Neutrophil (primary cell): ENCODE measurements around the gene RPS14.

ENCODE experiments used
- H3K27ac ChIP-seq: fragments of 200-600 bp; sonication (generic); 2 replicates; pipeline ENCODE4 v1.5.1; 2016; ENCODE audit warnings: mild to moderate bottlenecking, moderate library complexity
- H3K27me3 ChIP-seq: fragments of 200-600 bp; sonication (generic); 2 replicates; pipeline ENCODE4 v1.6.0; 2016; ENCODE audit warnings: mild to moderate bottlenecking
- H3K36me3 ChIP-seq: fragments of 200-600 bp; sonication (generic); 2 replicates; pipeline ENCODE4 v1.5.1; 2017
- H3K4me1 ChIP-seq, 2 experiments: fragments of 200-600 bp in 1 of 2; sonication (generic) in 1 of 2; 1 replicate in 1 of 2; 2 replicates in 1 of 2; pipeline versions ENCODE4 v1.5.1 to v1.6.1; 2013 to 2016; ENCODE audit warnings: low read depth in 1 of 2, low read length in 1 of 2, mild to moderate bottlenecking in 1 of 2, moderate library complexity in 1 of 2; ENCODE audit not compliant: control insufficient read depth in 1 of 2, insufficient read depth in 1 of 2
- H3K4me3 ChIP-seq, 2 experiments: fragments of 200-600 bp in 1 of 2; sonication (generic) in 1 of 2; 1 replicate in 1 of 2; 2 replicates in 1 of 2; pipeline ENCODE4 v1.5.1; 2013 to 2016; ENCODE audit warnings: low read depth in 1 of 2, low read length in 1 of 2, mild to moderate bottlenecking in 1 of 2, moderate library complexity in 1 of 2
- H3K9me3 ChIP-seq: fragments of 200-600 bp; sonication (generic); 2 replicates; pipeline ENCODE4 v1.5.1; 2016
- TF ChIP-seq, protein P1 (sequence below): fragments of 200-600 bp; sonication (generic); IDR thresholded peaks from 2 replicates; pipeline ENCODE4 v1.5.1; 2016; ENCODE audit warnings: antibody characterized with exemption

The RPS14 gene

DNA sequence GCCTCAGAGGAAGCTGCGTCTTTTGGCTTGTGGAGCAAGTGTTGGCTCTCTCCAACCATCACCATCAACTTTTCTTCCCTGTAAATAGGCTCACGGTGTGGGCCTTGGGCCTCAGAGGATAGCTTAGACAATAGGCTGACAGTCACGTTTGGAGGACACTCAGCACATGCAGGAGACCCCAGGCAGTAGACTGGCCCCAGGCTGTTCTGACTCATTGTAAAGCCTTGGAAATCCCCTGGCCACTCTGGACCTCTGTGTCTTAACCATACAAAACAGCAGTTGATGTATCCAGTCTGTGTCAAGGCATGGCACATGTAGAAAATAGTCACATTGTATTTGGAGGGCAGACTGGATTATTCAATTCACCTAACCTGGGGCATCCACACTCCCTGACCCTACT is 55.4 kb downstream of the RPS14 start:
- Histone ChIP-seq H3K27me3 (no peaks in the 10 kb centered on the region), H3K9me3 (no peaks in the 10 kb centered on the region), H3K4me1 (no peaks in the 10 kb centered on the region), H3K4me3 (no peak overlapping the region), H3K36me3 (peaks cover 85% of the 10 kb centered on the region), H3K27ac (no peak overlapping the region)
- TF ChIP-seq, protein P1, sequence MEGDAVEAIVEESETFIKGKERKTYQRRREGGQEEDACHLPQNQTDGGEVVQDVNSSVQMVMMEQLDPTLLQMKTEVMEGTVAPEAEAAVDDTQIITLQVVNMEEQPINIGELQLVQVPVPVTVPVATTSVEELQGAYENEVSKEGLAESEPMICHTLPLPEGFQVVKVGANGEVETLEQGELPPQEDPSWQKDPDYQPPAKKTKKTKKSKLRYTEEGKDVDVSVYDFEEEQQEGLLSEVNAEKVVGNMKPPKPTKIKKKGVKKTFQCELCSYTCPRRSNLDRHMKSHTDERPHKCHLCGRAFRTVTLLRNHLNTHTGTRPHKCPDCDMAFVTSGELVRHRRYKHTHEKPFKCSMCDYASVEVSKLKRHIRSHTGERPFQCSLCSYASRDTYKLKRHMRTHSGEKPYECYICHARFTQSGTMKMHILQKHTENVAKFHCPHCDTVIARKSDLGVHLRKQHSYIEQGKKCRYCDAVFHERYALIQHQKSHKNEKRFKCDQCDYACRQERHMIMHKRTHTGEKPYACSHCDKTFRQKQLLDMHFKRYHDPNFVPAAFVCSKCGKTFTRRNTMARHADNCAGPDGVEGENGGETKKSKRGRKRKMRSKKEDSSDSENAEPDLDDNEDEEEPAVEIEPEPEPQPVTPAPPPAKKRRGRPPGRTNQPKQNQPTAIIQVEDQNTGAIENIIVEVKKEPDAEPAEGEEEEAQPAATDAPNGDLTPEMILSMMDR = no peak

DNA sequence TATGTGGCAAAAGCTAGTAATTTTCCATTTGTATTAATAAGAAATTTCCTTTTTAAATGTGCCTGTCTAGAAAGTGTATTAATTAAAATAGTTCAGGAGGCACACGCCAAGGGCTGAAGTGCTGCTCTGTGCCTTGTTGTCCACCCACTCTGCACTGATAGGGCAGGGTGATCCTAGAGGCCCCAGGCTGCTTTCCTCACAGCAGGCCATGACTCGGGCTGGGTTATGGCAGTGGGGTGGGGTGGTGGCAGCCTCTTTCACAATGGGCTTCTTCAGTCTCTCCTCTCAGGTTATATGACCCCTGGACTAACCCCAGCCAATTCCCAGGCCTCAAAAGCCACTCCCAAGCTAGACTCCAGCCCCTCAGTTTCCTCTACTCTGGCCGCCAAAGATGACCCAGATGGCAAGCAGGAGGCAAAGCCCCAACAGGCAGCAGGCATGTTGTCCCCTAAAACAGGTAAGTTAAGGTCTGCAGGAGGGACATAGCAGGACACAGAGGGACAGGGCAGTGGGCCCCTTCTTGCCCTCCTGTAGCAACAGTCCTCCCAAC is 56.4 kb downstream of the RPS14 start:
- H3K27ac ChIP-seq = no peak overlapping the region
- TF ChIP-seq, protein P1 = no peak
- H3K4me1 ChIP-seq = no peaks in the 10 kb centered on the region
- H3K36me3 ChIP-seq = peaks cover 85% of the 10 kb centered on the region
- no peaks in the 10 kb centered on the region for H3K27me3 ChIP-seq
- H3K9me3 ChIP-seq = no peaks in the 10 kb centered on the region
- no peak overlapping the region for H3K4me3 ChIP-seq

DNA sequence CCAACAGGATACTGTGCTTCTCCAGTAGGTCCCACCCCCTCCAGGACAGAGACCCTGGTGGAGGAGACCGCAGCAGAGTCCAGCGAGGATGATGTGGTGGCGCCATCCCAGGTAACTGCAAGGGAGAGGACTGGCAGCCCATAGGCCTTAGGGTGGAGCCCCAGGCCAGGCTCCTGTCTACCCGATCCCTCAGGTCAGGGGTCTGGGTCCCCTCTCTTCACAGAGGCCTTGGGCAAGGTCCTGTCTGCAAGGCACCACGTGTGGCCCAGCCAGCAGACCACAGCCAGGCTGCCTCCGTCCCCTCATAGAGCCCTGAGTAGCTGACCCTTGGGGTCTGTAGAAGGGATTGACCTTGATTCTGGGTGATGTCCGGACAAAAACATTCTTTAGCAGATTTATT is 56.9 kb downstream of the RPS14 start:
- Histone ChIP-seq H3K9me3 (no peaks in the 10 kb centered on the region), H3K36me3 (peaks cover 86% of the 10 kb centered on the region), H3K4me1 (no peaks in the 10 kb centered on the region), H3K27me3 (no peaks in the 10 kb centered on the region), H3K4me3 (no peak overlapping the region), H3K27ac (no peak overlapping the region)
- TF ChIP-seq, protein P1 = no peak
